Brain microvascular endothelial cell (primary cell): ENCODE measurements around the gene SASH1.
"Not testable (repeated sequence)": the region's sequence is repeated elsewhere in the genome, so short reads cannot be mapped to it uniquely, and the experiment has no call there.

ENCODE experiments used
- DNase-seq: peaks from one replicate; pipeline ENCODE4 v3.0.0-alpha.2; 2020
- H3K27ac ChIP-seq: fragments of 250-450 bp; sonication (Bioruptor Pico); 2 replicates; pipeline ENCODE4 v1.5.1; 2020; ENCODE audit warnings: mild to moderate bottlenecking, moderate library complexity
- H3K27me3 ChIP-seq: fragments of 250-450 bp; sonication (Bioruptor Pico); replicated peaks from 2 replicates; pipeline ENCODE4 v1.5.1; 2020; ENCODE audit warnings: mild to moderate bottlenecking
- H3K36me3 ChIP-seq: fragments of 250-450 bp; sonication (Bioruptor Pico); replicated peaks from 2 replicates; pipeline ENCODE4 v1.5.1; 2020; ENCODE audit warnings: mild to moderate bottlenecking
- H3K4me3 ChIP-seq: 2 replicates; pipeline ENCODE4 v1.5.1; 2011; ENCODE audit warnings: low read depth, mild to moderate bottlenecking, control low read depth, low read length, moderate library complexity
- CTCF ChIP-seq: IDR thresholded peaks from 2 replicates; pipeline ENCODE4 v1.5.1; 2011; ENCODE audit warnings: low read depth, mild to moderate bottlenecking, moderate library complexity, low read length, control low read depth, inconsistent platforms; ENCODE audit errors: missing control alignments
- in situ Hi-C: cut with HindIII; loops from 2 replicates; pipeline ENCODE4 v1.10.0; 2017; ENCODE audit warnings: low sequenced_read_pairs, low pct_ligation_motif_present

SASH1 gene

GRCh38 chr6:148348335-148348734 lies 5.7 kb downstream of the SASH1 start:
- TF ChIP-seq CTCF: no peak
- H3K27ac ChIP-seq: no peak overlapping the region
- no peaks in the 10 kb centered on the region for H3K27me3 ChIP-seq
- no peaks in the 10 kb centered on the region for H3K36me3 ChIP-seq
- no peak for DNase-seq
- in situ Hi-C loops: no loop called here
- H3K4me3 ChIP-seq: no peak overlapping the region

- Histone ChIP-seq H3K27me3 (no peaks in the 10 kb centered on the region), H3K27ac (no peak overlapping the region), H3K36me3 (no peaks in the 10 kb centered on the region), H3K4me3 (no peak overlapping the region)
- DNase-seq: no peak
- no peak for TF ChIP-seq CTCF
- in situ Hi-C loops: no loop called here
These were observed 6.1 kb downstream of the SASH1 start for GRCh38 chr6:148348778-148349177.

- Histone ChIP-seq H3K27ac (no peak overlapping the region), H3K27me3 (no peaks in the 10 kb centered on the region), H3K36me3 (no peaks in the 10 kb centered on the region), H3K4me3 (no peak overlapping the region)
- DNase-seq: no peak
- TF ChIP-seq CTCF: no peak
- in situ Hi-C loops: no loop called here
These were observed 6.8 kb downstream of the SASH1 start for GRCh38 chr6:148349466-148349865.

- Histone ChIP-seq H3K4me3 (no peak overlapping the region), H3K27me3 (no peaks in the 10 kb centered on the region), H3K27ac (no peak overlapping the region), H3K36me3 (no peaks in the 10 kb centered on the region)
- TF ChIP-seq CTCF: no peak
- in situ Hi-C loops: no loop called here
- DNase-seq: no peak
These were observed 8.7 kb downstream of the SASH1 start for GRCh38 chr6:148351309-148351708.

- H3K36me3 ChIP-seq, H3K27me3 ChIP-seq, H3K27ac ChIP-seq, in situ Hi-C loops, H3K4me3 ChIP-seq, DNase-seq: not testable (repeated sequence)
These were observed 9.8 kb downstream of the SASH1 start for GRCh38 chr6:148352421-148352820.

GRCh38 chr6:148358196-148358785 lies 15.7 kb downstream of the SASH1 start:
- no peaks in the 10 kb centered on the region for H3K36me3 ChIP-seq
- in situ Hi-C loops: no loop called here
- TF ChIP-seq CTCF: no peak
- H3K27me3 ChIP-seq: no peaks in the 10 kb centered on the region
- no peak for DNase-seq
- H3K4me3 ChIP-seq: no peak overlapping the region
- H3K27ac ChIP-seq: no peak overlapping the region
